Peyer's patch (tissue), 4 donors: ENCODE data around the gene MARCHF10. TPM values are rescaled to one million over a fixed set of nuclear protein-coding genes. Genes with fewer than 3 reads are reported as not detected.

Source experiments
- DNase-seq, 3 donors: peaks; one replicate each; pipeline ENCODE4 v3.0.0-alpha.2; 2017 to 2019
- H3K27ac ChIP-seq, 4 donors: fragments of 200-600 bp; sonication (generic); one replicate each; pipeline ENCODE4 v1.5.1; 2016 to 2019
- H3K27me3 ChIP-seq, 2 donors: fragments of 200-600 bp; sonication (generic); one replicate each; pipeline ENCODE4 v1.5.1; 2019
- H3K36me3 ChIP-seq, 3 donors: fragments of 200-600 bp; sonication (generic); one replicate each; pipeline ENCODE4 v1.5.1; 2016 to 2019
- H3K4me1 ChIP-seq, 4 donors: fragments of 200-600 bp; sonication (generic); one replicate each; pipeline ENCODE4 v1.5.1; 2016 to 2019
- H3K4me3 ChIP-seq, 4 donors: fragments of 200-600 bp; sonication (generic); 1 replicate in 3 of 4; 2 replicates in 1 of 4; pipeline ENCODE4 v1.5.1; 2016 to 2019; ENCODE audit warnings: mild to moderate bottlenecking in 1 of 4
- H3K9me3 ChIP-seq, 4 donors: fragments of 200-600 bp; sonication (generic); one replicate each; pipeline ENCODE4 v1.5.1; 2016 to 2019; ENCODE audit warnings: mild to moderate bottlenecking in 1 of 4
- POLR2A ChIP-seq, 2 donors: fragments of 450-650 bp; IDR thresholded peaks; one replicate each; pipeline ENCODE4 v1.5.1; 2017; ENCODE audit warnings: antibody characterized with exemption in 2 of 2, mild to moderate bottlenecking in 2 of 2, moderate library complexity in 2 of 2
- total RNA-seq, 4 donors: library from RNA; depleted of rRNA; stranded (reverse); fragments of >200 nt; gene quantifications; one replicate each; pipeline ENCODE4 v1.1.0, GENCODE V29; 2016
- TF ChIP-seq, protein P1 (sequence below), 6 experiments: fragments of 450-650 bp in 4 of 6; fragments of 200-600 bp in 2 of 6; sonication (generic) in 1 of 6; IDR thresholded peaks; one replicate each; pipeline ENCODE4 v1.5.1; 2017 to 2019; ENCODE audit warnings: antibody characterized with exemption in 6 of 6, mild to moderate bottlenecking in 3 of 6, moderate library complexity in 1 of 6

Gene MARCHF10
- total RNA-seq, 4 donors from 2014 or later = not detected

DNA sequence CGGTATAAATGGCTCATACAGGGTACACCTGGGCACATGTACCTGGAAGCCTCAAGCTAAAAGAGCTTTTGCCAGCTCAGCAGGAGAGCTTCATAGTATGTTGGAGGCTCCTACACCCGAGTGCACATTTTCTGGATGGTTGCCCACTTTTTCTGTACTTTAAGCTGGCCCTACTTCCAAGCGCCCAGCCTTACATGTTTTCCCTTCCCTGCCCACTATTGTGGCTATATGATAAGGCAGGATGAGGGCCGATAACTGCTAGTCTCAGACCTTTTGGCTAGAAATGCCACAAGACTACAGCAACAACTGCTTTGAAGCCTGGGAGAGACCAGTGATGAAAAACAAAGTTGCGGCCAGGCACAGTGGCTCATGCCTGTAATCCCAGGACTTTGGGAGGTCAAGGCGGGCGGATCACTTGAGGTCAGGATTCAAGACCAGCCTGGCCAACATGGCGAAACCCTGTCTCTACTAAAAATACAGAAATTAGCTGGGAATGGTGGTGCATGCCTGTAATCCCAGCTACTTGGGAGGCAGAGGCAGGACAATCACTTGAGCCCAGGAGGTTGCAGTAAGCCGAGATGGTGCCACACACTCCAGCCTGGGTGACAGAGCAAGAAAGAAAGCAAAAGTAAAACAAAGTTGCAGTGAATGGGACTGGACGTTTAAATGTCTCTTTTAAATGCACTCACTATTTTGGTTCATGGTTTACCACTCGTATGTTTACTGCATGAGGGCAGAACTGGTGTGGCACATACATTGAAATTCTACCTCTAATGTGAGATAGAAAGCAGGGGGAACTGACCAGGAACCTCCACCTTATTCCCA is 14.2 kb upstream of the MARCHF10 start:
- no peaks in the 10 kb centered on the region for H3K36me3 ChIP-seq
- no peak overlapping the region for H3K4me3 ChIP-seq
- TF ChIP-seq, protein P1, sequence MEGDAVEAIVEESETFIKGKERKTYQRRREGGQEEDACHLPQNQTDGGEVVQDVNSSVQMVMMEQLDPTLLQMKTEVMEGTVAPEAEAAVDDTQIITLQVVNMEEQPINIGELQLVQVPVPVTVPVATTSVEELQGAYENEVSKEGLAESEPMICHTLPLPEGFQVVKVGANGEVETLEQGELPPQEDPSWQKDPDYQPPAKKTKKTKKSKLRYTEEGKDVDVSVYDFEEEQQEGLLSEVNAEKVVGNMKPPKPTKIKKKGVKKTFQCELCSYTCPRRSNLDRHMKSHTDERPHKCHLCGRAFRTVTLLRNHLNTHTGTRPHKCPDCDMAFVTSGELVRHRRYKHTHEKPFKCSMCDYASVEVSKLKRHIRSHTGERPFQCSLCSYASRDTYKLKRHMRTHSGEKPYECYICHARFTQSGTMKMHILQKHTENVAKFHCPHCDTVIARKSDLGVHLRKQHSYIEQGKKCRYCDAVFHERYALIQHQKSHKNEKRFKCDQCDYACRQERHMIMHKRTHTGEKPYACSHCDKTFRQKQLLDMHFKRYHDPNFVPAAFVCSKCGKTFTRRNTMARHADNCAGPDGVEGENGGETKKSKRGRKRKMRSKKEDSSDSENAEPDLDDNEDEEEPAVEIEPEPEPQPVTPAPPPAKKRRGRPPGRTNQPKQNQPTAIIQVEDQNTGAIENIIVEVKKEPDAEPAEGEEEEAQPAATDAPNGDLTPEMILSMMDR (IDR thresholded peaks at IDR 0.05) = no peak
- no peak for TF ChIP-seq POLR2A (IDR thresholded peaks at IDR 0.05)
- H3K9me3 ChIP-seq = no peaks in the 10 kb centered on the region
- DNase-seq = no peak
- H3K27me3 ChIP-seq = no peaks in the 10 kb centered on the region
- no peak overlapping the region for H3K27ac ChIP-seq
- H3K4me1 ChIP-seq = no peaks in the 10 kb centered on the region

DNA sequence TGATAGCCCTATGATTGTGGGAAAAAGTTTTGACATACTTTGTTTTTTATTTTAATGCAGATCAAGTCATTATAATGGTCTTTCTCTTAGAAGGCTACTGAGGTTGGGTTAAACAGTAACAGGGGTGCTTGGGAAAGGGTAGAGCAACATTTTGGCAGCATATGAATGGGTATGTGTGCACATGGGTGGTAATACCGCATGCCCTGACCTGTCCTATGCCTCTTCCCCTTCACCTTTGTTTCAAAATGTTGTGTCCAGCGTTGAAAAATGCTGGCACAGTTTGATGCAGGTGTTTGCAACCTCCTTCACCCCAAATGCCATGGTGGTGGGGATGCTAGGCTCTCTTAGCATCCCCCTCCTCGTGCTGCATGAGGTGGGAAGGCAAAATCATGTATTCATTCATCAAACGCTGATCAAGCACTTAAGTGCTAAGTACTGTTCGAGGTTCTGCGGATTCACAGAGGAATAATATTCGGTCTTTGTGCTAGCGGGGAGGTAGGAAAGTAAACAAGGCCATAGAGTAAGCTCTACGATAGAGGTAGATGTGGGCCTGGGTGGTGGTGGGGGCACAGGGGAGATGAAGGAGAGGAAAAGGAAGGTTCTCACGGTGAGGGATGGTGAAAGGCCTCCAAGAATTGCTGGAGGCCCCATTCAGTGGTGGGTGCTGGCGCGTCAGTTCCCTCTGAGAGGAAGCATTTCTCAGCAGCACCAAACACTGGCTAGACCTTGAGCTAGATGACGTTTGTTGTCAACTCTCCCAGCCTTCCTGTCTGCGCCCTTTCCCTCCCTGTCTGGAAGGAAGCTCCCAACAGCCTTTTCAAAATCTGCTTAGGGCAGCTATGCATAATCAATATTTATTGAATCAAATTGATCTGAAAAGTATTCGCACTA is 13.3 kb upstream of the MARCHF10 start:
- Histone ChIP-seq H3K4me3 (no peak overlapping the region), H3K36me3 (no peaks in the 10 kb centered on the region), H3K27ac (no peak overlapping the region), H3K4me1 (no peaks in the 10 kb centered on the region), H3K9me3 (no peaks in the 10 kb centered on the region), H3K27me3 (no peaks in the 10 kb centered on the region)
- no peak for TF ChIP-seq POLR2A (IDR thresholded peaks at IDR 0.05)
- TF ChIP-seq, protein P1 (IDR thresholded peaks at IDR 0.05) = no peak
- no peak for DNase-seq

DNA sequence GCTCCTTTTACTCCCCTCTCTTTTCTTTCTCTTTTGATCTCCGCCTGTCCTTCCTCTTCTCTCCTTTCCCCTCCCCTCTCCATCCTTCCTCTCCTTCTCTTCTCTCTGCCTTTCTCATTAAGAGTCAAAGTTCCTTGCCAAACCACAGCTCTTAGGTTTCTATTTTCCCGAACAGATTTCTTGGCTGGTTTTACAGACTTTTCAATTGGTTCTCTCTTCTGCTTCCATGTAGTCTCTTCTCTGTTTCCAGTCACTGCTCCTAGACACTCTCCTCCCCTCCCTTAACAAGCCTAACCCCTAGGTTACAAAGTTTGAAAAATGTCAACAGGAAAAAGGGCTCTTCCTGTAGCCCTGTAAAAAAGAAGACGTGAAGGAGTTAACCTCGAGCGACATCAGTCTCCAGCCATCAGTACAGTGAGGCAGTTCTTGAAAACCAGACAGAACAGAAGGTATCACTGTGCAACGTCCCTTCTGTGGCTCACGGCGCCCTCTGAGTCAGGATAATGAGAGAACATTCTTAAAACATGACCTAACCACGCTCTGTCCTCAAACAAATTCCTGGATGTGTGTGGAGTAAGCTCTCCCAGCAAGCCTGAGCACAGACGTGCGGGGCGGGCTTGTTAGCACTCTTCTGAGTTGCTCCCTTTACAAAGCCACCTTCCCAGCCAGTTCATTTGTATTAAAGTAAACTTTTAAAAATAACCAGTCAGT is 11.6 kb upstream of the MARCHF10 start:
- Histone ChIP-seq H3K4me1 (no peaks in the 10 kb centered on the region), H3K9me3 (no peaks in the 10 kb centered on the region), H3K36me3 (no peaks in the 10 kb centered on the region), H3K27ac (peak overlapping the region in 1 of 4 donors; percentile 52), H3K4me3 (no peak overlapping the region), H3K27me3 (no peaks in the 10 kb centered on the region)
- no peak for TF ChIP-seq POLR2A (IDR thresholded peaks at IDR 0.05)
- TF ChIP-seq, protein P1 (IDR thresholded peaks at IDR 0.05) = no peak
- peak in 1 of 3 donors; percentile 58 for DNase-seq

DNA sequence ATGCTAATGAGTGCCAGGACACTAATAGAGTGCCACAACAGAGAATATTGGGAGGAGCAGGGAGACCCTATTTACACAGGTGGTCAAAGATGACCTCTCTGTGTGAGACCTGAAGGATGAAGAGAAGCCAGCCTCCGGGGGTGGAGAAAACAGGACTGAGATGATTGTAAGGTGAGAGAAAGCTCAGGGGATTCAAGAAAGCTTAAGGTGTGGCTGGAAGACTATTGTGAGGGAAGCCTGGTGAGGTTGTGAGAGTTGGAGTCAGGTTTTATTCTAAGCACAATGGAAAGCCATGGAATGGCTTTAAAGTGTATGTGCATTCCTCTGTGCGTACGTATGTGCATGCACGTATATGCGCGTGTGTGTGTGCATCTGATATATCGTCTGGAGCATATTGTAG is 10.4 kb upstream of the MARCHF10 start:
- Histone ChIP-seq H3K4me3 (no peak overlapping the region), H3K27ac (no peak overlapping the region), H3K4me1 (no peaks in the 10 kb centered on the region), H3K36me3 (no peaks in the 10 kb centered on the region), H3K27me3 (no peaks in the 10 kb centered on the region), H3K9me3 (no peaks in the 10 kb centered on the region)
- no peak for DNase-seq
- TF ChIP-seq, protein P1 (IDR thresholded peaks at IDR 0.05) = no peak
- TF ChIP-seq POLR2A (IDR thresholded peaks at IDR 0.05) = no peak

DNA sequence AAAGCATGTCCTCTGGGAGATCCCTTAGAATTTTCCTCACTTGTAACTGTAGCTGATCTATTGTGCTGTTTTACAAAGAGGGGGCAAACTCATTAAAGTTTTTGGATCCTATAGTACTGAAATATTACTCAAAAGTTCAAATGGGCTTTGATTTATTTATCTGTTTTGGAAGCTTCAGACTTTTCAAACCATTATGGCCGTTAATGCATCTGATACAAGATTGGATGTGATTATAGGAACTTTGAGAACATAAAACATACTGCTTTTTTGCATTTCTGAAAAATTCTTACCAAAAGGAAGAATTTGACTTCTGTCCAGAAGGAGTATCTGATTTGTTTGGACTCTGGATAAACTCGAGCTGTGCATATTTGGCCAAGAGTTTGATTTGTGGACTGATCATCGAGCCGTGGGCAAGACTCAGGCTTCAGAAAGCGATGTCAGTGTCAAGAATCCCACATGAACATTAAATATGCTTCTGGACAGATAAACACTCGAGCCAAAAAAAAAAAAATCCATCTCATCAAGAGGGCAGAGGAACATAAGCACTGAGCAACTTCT is 8.2 kb upstream of the MARCHF10 start:
- H3K9me3 ChIP-seq = no peaks in the 10 kb centered on the region
- DNase-seq = no peak
- TF ChIP-seq, protein P1 (IDR thresholded peaks at IDR 0.05) = no peak
- no peak for TF ChIP-seq POLR2A (IDR thresholded peaks at IDR 0.05)
- H3K4me1 ChIP-seq = no peaks in the 10 kb centered on the region
- no peaks in the 10 kb centered on the region for H3K36me3 ChIP-seq
- no peak overlapping the region for H3K4me3 ChIP-seq
- H3K27me3 ChIP-seq = no peaks in the 10 kb centered on the region
- no peak overlapping the region for H3K27ac ChIP-seq
